GM12872 (cell line): Measurements from ENCODE around the gene MGST2.

ENCODE experiments used
- CTCF ChIP-seq: IDR thresholded peaks from 3 replicates; pipeline ENCODE4 v1.5.1; 2011; ENCODE audit warnings: low read depth, mild to moderate bottlenecking, low read length, moderate library complexity; ENCODE audit not compliant: insufficient read depth

Gene MGST2

DNA sequence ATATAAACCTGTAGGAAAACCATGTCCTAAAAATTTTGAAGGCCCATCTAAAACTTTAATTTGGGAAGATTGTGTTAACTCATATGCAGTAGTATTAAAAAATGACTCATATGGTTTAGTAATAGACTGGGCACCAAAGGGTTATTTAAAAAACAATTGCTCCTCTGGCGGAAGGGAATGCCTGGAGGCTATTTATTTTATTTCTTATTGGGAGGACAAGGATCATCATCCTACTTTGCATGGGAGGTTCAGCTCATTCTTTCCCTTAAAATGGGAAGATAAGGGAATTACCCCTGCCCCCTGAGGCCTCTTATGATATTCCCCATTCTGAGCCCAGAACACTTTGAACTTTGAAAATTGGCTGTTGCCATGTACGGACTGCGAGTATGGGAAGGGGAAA is 29.7 kb upstream of the MGST2 start:
- no peak for TF ChIP-seq CTCF

DNA sequence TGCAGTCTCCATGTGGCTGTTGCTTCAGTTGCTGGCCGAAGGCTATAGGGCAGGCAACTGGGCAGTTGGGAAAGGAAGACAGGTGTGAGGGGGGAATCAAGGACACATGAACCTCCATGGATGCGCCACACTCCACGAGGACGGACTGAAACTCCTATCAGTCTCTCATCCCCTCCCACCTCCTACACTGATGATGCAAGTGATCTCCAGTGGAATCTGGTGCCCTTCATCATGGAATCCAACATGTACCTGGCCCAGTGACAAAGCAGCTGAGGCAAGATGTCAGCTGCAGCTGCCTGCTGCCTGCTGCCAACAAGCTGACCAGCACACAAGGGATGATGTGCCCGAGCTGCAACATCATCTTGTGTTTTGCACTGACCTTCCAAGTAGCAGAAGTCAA is 26.0 kb upstream of the MGST2 start:
- no peak for TF ChIP-seq CTCF

GRCh38 chr4:139641218-139641617 is 24.4 kb upstream of the MGST2 start:
- no peak for TF ChIP-seq CTCF

- no peak for TF ChIP-seq CTCF
These were observed 23.3 kb upstream of the MGST2 start for GRCh38 chr4:139642364-139642763.

DNA sequence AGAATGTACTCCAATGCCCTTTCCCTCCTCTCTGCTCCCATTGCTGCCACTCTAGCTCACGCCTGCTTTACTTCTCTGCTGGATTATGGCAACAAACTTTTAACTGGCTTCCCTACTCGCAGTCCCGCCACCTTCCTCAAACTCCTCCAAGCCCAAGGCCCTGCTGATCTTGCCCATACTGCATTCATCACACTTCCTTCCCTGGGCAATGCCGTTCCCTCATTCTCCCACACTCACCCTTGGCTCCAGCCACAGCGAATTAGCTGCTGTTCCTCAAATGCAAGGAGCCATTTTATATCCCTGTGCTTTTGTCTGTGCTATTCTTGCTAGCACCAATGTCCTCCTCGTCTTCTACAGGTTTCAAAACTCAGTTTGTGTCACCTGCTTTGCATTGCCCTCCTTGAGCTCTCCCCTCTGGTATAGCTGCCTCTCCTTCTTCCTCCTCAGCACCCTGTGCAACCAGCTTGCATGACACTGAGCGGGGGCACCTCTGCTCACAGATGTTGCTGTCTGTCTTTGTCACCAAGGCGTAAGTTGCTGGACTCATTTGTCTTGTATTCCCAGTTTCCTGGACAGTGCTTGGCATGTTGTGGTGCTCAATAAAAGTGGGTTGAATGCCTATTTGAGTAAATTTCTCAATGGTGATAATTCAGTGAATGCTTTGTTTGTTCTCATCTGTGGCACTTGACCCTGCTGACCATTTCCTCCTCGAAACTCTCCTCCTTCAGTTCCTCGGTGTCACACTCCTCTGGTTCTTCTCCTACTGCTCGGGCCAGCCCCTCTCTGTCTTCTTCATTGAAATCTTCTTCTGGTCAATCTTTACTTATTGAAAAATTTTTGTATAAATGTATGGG is 22.4 kb upstream of the MGST2 start:
- TF ChIP-seq CTCF, result no peak

DNA sequence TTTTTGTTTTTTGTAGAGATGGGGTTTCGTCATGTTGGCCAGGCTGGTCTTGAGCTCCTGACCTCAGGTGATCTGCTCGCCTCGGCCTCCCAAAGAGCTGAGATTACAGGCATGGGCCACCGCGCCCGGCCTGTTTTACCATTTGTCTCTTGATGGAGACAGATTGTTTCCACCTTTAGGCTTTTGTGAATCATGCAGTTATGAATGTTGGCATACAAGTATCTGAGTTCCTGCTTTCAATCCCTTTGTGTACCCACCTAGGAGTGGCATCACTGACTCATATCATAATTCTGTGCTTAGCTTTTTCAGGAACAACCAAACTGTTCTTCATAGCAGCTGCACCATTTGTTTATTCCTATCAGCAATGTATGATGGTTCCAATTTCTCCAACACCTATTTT is 20.2 kb upstream of the MGST2 start:
- no peak for TF ChIP-seq CTCF

GRCh38 chr4:139647184-139647583 is 18.4 kb upstream of the MGST2 start:
- TF ChIP-seq CTCF, result no peak
